Kidney epithelial cell (primary cell): Measurements from ENCODE around the gene SP9. TPM values are rescaled to one million over a fixed set of nuclear protein-coding genes. Genes with fewer than 3 reads are reported as not detected.

ENCODE experiments used
- DNase-seq: peaks from one replicate; pipeline ENCODE4 v3.0.0-alpha.2; 2010; ENCODE audit warnings: low read depth
- H3K27me3 ChIP-seq: 2 replicates; pipeline ENCODE4 v1.6.0; 2011; ENCODE audit warnings: low read length; ENCODE audit not compliant: control insufficient read depth, insufficient read depth
- H3K36me3 ChIP-seq: 2 replicates; pipeline ENCODE4 v1.5.1; 2011; ENCODE audit warnings: low read length; ENCODE audit not compliant: control insufficient read depth, insufficient read depth
- H3K4me3 ChIP-seq: 2 replicates; pipeline ENCODE4 v1.5.1; 2011; ENCODE audit warnings: low read depth, mild to moderate bottlenecking, control low read depth, low read length
- total RNA-seq: library from RNA; depleted of rRNA; stranded (reverse); fragments of >200 nt; gene quantifications from 2 replicates; pipeline ENCODE4 v1.2.3, GENCODE V29; 2015
- TF ChIP-seq, protein P1 (sequence below): IDR thresholded peaks from 2 replicates; pipeline ENCODE4 v1.5.1; 2011; ENCODE audit warnings: mild to moderate bottlenecking, moderate library complexity, low read length, control low read depth, inconsistent platforms; ENCODE audit not compliant: insufficient read depth, poor library complexity, severe bottlenecking

Gene SP9
- total RNA-seq, 1 donor from 2014 or later, result not detected

DNA sequence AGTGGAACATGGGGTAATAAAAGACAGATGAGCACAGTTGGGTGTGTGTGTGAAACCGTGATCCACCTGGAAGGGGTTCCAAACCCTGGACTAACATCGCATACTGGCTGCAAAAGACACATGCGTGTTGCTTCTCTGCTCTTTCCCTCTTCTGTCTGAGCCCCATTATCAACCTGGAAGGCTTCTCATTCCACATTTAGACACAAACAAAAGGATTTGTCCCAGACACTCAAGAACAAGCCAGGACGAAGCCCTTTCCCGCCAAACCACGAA, 7.0 kb upstream of the SP9 start:
- H3K4me3 ChIP-seq, result no peak overlapping the region
- TF ChIP-seq, protein P1, sequence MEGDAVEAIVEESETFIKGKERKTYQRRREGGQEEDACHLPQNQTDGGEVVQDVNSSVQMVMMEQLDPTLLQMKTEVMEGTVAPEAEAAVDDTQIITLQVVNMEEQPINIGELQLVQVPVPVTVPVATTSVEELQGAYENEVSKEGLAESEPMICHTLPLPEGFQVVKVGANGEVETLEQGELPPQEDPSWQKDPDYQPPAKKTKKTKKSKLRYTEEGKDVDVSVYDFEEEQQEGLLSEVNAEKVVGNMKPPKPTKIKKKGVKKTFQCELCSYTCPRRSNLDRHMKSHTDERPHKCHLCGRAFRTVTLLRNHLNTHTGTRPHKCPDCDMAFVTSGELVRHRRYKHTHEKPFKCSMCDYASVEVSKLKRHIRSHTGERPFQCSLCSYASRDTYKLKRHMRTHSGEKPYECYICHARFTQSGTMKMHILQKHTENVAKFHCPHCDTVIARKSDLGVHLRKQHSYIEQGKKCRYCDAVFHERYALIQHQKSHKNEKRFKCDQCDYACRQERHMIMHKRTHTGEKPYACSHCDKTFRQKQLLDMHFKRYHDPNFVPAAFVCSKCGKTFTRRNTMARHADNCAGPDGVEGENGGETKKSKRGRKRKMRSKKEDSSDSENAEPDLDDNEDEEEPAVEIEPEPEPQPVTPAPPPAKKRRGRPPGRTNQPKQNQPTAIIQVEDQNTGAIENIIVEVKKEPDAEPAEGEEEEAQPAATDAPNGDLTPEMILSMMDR, result no peak
- no peaks in the 10 kb centered on the region for H3K36me3 ChIP-seq
- H3K27me3 ChIP-seq, result peaks cover 66% of the 10 kb centered on the region
- no peak for DNase-seq

DNA sequence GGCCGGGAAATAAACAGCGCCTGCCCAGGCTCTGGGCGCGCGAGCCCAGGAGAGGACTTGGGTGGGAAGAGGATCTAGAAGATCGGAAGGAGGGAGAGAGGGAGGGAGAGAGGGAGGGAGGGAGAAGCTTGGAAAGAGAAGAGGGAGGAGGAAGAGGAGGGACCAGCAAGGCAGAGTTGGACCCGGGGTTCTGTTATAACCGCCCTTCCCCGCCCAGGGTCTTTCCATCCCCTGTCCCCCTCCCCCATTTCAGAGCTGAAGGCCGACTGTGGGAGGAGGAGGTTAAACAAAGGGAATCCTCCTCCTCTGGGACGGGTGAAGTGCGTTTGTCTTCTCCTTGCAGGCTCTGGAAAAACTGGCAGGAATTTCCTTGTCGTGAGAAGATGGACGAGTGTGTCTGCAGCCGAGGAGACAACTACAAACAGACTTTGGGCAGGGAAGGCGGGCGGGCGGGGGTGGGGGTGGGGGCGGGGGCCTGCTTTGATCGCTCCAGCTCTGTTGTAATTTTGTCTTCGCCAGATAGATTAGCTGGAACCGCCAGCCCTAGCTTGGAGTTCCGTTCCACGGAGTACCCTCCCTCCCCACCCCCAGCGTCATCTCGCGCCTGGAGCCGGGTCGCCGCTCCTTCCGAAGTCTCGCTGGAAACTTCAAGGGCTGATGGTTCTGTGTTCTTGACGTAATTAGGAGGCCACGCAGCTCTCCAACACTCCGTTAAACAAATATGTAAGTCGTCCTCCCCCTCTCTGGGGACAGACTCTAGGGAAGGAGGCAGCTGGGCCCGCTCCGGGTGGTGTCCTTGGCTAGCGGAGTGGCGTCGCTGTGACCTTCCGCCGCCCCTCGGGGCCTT, 6.4 kb upstream of the SP9 start:
- TF ChIP-seq, protein P1, result no peak
- Histone ChIP-seq H3K4me3 (no peak overlapping the region), H3K36me3 (no peaks in the 10 kb centered on the region), H3K27me3 (peaks cover 71% of the 10 kb centered on the region)
- no peak for DNase-seq

DNA sequence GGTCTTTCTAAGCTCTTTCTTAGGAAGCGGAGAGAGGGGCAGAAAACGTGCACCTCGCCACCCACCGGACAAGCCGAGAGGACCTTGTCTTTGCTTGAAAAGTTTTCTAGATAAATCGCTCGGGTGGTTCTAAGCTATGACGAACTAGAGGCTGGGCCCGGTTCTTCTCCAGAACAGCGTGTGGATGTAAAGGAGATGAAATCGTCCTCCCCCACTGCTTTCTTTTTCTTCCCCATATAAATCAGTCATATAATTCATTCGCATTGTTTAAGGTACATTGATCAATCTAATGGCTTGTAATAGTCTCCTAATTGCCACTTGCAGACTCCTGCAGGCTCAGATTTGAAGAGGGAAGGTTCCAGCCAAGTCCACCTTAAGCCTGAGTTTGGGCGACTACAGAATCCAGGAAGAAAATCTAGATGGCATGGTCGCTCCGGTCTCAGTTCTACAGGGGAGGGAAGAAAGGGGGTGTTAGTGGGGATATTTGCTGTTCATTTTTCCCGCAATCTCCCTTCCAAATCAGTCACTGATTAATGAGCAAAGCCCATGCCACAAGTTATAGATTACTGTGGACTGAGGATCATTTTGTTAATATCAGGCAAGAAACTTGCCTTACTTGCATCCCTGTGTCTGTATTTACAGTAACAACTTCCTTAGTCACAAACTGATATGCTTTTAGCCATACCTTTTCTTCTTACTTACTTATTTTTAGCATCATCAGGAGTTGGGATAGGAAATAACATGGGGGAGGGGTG, 5.6 kb upstream of the SP9 start:
- TF ChIP-seq, protein P1, result no peak
- Histone ChIP-seq H3K36me3 (no peaks in the 10 kb centered on the region), H3K27me3 (peaks cover 79% of the 10 kb centered on the region), H3K4me3 (no peak overlapping the region)
- DNase-seq, result no peak

DNA sequence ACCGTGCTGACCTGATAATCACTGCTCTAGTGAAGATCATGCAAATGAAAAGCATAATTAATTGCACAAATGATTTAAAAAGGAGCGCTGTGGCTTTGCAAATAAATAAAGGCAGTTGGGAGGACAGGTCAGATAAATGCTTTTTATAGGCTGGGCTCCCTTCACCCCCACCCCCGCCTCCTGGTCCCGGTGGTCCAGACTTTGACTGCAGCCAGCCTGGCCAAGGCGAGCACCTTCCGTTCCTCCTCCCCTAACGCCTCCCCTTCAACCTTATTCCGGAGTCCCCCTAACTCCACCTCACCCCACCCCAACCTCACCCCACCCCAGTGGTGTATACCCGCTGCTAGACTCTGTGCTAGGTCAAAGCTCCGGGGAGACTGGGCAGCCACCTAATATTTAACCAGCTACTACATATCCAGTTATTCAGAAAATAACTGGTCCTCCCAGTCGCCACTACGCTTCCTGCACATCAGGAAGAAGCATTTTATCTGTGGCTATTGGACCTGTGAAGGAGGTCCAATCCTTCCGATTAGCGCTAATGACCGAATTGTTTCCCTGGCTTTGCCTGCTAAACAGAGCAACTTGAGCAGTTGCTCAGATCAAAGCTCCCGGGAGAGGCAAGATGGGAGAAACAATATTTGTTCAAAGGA, 3.7 kb upstream of the SP9 start:
- TF ChIP-seq, protein P1, result no peak
- DNase-seq, result no peak
- no peak overlapping the region for H3K4me3 ChIP-seq
- no peaks in the 10 kb centered on the region for H3K36me3 ChIP-seq
- peaks cover 96% of the 10 kb centered on the region for H3K27me3 ChIP-seq

DNA sequence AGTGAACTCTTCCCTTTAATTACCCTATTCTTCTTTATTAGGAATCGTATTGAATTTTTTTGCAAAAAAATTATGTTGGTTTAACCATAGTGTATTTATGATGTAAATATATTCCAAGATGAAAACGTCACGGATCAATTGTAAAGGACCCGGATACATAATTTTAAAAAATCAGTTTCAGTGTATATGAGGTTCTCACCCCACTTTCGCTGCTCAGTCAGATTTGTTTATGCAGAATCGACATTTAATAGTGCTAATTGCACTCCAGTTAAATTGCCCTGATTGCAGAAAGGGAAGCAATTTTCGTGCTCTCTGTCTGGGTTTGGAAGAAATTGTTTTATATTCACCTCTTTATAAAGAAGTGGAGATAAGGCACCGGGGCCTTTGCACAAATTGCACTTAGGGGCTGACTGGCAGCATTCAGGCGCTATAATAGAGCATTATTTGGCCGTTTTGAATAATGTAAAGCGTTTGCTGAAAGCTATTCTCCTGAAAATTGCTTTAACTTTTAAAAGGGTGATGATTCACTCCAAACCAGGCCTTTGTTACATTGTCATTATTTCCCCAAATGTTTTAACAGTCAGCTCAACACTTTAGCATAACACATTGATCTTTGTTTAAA, 3.0 kb upstream of the SP9 start:
- DNase-seq, result no peak
- H3K27me3 ChIP-seq, result peaks cover 97% of the 10 kb centered on the region
- TF ChIP-seq, protein P1, result no peak
- no peaks in the 10 kb centered on the region for H3K36me3 ChIP-seq
- no peak overlapping the region for H3K4me3 ChIP-seq
